Activated CD8-positive, alpha-beta memory T cell treated with anti-CD3 and anti-CD28 coated beads, Interleukin-2, amount 50 U/mL, for 1 hour (primary cell): Measurements from ENCODE around the gene CDC42BPG.

Source experiments
- DNase-seq: peaks from one replicate; pipeline ENCODE4 v3.0.0-alpha.2; 2020; ENCODE audit errors: extremely low read depth

The CDC42BPG gene

GRCh38 chr11:64878494-64879243, 34.2 kb upstream of the CDC42BPG start, which contains the start of gene EHD1:
Gene EHD1 (minus strand): TSS chr11:64878621. CDS start chr11:64878464, 157 bp downstream.
- DNase-seq = peak; percentile 100

- DNase-seq = no peak
Measured at GRCh38 chr11:64878223-64878493, 33.7 kb upstream of the CDC42BPG start.

DNA sequence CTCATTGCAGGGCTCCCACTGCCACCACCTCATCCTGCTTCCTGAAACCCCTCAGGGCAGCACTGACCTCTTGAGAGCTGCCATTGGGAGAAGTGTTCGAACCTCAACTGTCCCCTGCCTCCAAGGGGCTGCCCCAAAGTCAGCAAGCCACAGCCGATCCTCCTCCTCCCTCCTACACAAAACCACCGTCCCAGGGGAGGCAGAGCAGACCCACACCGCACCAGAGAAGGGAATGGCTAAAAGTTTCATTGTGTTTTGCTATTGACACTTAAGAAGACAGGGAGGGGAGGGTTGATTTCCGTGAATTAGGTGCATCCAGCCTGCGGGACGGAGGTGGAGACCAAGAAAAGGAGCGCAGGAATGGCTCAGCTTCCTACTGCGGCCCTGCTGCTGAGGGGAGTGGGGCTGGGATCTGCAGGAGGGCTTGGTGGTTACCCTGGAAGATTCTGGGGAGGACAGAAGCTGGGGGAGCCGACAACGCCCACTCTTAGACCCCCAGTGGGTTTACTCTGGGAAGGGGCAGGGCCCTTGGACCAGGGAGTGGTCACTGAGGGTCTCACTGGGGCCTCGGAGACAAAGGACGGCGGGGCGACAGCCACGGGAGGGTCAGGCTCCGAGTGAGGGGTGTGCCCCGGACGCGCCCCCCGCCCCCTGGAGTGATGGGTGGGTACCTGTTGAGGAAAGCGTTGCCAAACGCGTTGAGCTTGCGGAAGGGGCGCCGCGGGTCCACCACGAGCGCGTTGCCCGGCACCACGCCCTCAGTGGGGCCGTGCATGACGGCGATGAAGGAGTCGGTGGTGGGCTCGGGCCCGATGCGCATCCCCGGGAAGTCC, 33.2 kb upstream of the CDC42BPG start:
- DNase-seq = no peak

- DNase-seq = no peak
Measured at GRCh38 chr11:64876835-64877341, 32.4 kb upstream of the CDC42BPG start.

DNA sequence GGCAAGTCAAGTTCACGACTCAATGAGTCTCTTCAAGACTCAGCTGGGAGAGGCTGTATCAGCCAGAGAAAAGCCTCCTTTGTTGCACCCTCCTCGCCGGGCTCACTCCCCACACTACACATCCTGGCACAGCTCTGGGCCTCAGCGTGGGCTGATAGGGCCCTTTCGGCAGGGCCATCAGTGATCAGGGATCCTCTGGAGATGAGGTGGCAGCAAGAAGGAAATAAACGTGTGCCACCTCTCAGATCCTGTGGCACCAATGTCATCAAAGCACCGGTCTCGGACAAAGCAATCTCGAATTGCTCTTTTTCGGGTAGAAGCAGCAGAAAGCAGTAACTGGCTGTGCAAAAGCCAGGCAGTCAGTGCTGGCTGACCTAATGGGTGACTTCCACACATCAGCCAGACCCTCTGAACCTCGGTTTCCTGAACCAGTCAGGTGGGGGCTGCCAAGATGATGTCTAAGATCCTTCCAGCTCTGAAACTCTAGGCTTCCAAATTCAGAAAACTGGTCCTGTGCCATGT, 31.8 kb upstream of the CDC42BPG start:
- no peak for DNase-seq

GRCh38 chr11:64875369-64876228, 31.1 kb upstream of the CDC42BPG start:
- no peak for DNase-seq

- no peak for DNase-seq
Measured at GRCh38 chr11:64874308-64875240, 30.1 kb upstream of the CDC42BPG start.

DNA sequence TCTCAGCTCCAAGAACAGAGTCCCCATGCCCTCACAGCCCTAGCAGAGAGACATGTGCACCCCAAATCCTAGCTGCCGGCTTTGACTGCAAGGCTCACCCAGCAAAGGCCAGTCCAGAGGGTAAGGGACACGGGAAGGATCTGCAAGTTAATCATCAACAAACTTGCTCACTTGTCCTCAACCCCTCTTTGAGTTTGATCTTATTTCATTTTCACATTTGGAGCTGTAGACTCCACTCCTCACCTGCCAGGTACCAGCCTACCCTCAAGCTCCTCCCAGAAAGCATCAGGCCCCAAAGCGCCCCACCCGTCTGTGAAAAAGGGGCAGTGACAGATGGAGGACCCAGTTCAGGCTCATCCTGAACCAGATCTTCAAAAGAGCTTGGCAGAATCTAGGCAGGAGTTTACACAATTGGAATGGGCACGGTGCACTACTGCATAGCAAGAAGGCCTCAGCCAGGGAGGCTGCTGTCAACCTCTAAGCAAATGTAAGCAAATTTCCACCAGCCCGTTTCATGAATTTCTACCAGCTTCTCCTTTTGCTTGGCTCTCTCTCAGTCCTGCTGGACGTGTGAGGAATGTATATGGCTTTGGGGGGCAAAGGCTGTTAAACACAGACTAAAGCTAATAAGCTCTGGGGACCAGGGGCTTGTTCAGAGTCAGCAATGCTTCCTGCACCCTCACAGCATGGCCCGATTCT, 28.5 kb upstream of the CDC42BPG start:
- DNase-seq = no peak

DNA sequence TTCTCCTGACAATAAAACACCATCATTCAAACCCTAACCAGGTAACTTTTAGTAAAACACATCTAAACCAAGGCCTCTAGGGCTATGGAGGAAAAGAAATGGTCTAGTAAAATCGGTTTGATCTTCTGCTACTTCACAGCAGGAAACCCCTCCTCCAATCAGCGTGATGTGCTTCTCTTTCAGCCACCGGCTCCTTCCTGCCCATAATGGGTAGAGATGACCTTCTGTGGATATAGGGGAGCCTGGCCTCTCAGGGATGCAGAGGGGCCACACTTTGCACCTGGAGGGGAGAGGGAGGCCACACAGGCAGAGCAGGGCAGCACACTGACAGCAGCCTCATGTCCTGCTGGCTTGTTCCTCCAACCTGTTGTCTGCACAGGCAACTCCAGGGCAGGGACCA, 27.0 kb upstream of the CDC42BPG start:
- no peak for DNase-seq

DNA sequence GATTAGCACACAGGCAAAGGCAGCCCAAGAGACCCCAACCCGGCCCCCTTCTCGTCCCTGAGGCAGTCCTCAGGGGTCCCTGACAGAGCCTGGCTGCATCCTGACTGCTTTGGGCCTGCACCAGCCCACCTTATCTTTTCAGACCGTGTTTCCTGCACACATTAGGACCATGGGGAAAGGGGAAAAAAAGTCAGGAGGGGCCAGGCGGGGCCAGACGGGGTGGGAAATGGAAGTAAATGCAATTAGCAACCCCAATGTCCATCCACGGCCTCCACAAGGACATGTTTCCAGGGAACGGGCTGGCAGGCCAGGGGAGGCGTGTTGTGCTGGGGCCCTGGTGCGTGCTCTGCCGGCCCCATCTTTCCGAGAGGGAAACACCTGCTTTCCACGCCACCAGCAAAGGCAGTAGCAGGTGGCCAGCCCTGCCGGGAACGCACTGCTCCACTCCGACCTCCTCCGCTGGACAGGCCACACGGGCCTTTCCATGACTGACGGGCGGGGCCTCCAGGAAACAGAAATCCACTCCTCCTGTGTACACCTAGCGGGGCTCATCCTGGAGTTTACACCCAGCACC, 26.5 kb upstream of the CDC42BPG start:
- no peak for DNase-seq

DNA sequence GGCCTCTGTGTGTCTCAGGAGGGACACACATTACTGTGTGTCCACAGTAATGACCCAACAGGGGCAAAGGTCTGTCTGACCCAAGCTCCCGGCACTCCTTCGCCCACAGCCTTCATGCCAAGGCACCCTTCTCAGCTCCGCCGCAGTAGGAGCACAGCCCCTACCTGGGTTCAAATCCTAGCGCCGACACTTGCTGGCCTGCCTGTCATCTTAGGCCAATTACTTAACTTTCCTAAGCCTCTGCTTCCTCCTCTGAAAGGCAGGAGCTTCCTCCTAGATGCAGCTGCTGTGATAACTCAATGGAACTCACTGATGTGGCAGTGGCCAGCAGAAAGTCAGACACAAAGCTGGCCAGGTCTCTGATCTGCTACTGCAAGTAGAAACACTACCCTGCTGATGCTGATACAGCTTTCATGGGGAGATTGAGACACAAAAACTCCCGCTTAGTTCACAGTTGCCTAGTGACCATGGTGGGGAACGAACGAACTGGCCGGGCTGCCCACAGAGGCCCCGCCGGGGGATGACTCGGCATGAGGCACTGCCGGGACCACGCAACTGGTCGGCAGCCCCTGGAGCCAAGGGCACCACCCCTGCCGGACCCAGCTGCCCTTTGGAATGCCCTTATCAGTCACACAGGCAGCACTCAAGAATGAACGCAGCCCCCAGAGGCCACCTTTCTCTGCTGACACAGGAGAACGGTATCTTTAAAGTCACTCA, 25.9 kb upstream of the CDC42BPG start:
- no peak for DNase-seq

DNA sequence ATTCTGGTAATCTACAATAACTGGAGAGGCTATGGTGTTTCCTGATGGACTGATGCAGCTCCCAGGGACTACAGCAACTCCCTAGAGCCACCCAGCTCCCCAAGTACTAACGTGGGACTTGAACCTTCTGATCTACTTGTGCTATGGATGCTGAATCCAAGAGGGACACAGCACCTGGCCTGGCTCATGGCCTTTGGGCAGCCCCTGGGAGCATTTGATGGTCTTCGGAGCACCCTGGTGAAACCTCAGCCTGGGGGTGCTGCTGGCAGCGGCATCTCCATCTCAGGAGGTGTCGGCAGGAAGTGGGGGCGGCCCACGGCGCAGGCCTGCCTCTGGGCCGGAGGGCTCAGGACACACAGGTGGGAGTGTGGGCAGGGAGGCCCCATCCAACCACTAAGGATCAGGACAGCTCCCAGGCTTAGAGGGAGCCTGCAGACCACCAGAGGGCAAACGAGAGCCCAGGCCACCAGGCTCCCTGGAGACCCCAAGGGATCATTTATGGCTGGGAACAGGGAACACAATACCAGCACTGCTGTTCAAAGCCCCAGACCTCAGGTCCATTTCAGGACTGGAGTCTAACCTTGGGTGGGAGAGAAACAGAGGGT, 25.2 kb upstream of the CDC42BPG start:
- DNase-seq = no peak

- DNase-seq = no peak
Measured at GRCh38 chr11:64868904-64869570, 24.6 kb upstream of the CDC42BPG start.

GRCh38 chr11:64867748-64868462, 23.5 kb upstream of the CDC42BPG start:
- no peak for DNase-seq

DNA sequence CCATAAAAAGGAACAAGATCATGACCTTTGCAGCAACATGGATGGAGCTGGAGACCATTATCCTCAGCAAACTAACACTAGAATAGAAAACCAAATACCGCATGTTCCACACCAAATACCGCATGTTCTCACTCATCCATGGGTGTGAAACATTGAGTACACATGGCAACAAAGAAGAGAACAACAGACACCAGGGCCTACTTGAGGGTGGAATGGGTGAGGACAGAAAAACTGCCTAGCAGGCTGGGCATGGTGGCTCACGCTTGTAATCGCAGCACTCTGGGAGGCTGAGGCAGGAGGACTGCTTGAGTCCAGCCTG, 21.7 kb upstream of the CDC42BPG start:
- no peak for DNase-seq

DNA sequence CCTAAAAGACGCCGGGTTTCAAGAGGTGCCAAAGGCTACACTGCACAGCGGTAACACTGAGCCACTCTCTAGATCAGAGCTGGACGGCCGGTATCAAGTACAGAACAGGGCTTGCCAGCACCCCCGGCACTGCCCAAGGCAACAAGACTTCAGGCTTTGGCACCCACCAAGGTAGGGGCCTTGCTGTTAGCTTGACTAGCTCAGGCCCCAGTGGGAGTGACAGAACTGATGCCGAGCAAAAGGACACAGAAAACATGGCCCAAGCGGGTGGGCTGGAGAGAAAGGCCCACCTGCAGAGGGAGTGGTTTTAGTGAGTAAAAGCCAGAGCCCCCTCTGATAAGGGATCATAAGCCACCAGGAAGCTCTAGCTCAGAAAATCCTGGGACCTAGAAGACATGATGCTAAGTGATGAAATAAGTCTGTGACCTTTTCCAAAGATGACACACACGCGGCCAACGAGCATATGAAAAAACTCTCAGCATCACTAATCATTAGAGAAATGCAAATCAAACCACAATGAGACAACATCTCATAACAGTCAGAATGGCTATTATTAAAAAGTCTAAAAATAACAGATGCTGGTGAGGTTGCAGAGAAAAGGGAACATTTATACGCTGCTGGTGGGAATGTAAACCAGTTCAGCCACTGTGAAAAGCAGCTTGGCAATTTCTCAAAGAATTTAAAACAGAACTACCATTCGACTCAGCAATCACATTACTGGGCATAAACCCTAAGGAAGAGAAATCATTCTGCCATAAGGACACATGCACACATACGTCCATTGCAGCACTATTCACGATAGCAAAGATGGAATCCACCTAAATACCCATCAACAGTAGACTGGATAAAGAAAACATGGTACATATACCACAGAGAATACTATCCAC, 21.1 kb upstream of the CDC42BPG start:
- no peak for DNase-seq
